NCI-H1105 (cell line): Measurements from ENCODE around the gene MAP2K5.

Source experiments
- DNase-seq: peaks from one replicate; lab custom pipeline; 2025; lab: John Stamatoyannopoulos, UW

MAP2K5 gene

DNA sequence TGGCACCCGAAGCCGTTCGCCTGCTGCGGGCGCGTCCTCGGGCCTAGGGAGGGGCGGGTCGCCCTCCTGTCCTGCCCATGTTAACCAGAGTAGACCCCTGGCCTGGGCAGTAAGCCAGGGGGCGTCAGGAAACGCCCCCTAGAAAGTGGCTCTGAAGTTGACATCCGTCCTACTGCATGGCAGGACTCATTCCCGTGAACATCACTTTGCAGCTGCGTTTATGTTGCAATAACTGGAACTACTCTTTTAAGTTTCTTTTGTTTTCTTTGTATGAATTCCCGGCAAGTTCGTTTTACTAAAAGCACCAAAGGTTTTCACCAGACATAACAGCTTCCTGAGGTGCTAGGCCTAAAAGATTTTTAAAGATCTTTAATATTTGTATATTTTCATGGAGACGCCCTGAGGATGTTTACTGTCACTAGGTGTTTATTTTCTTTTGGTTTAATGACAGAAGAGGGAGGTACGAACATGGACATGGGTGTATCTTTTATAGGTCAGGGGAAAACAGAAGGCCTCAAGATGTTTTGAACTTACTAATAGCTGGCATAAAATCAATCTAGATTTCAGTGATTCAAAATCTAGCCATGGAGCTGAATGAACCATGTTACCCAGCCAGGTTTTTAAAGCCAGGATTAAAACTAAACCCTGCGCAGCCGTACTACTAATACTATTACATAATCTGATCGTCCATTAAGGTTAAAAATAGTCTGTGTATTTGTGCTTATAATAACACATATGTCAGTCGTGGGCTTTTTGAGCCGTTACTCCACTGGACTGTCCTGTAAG lies 20.5 kb upstream of the MAP2K5 start:
- DNase-seq: no peak

DNA sequence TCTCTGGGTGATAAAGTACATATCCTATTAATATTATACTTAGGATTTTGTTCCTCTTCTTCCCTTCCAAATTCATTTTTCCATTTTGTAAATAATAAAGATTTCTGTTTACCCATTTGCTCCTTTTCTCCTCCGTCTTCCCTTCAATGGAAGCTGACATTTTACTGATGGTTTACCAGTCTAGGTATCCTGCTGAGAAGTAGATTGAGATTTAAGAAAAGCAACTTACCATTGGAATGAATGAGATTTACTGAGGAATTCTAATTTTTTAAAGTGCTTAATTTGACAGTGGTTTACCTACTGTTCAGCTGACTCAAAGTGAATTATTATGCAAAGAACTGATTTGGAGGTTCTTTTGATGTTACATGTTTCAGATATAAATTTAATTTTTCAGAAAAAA lies 19.2 kb upstream of the MAP2K5 start:
- DNase-seq: no peak

DNA sequence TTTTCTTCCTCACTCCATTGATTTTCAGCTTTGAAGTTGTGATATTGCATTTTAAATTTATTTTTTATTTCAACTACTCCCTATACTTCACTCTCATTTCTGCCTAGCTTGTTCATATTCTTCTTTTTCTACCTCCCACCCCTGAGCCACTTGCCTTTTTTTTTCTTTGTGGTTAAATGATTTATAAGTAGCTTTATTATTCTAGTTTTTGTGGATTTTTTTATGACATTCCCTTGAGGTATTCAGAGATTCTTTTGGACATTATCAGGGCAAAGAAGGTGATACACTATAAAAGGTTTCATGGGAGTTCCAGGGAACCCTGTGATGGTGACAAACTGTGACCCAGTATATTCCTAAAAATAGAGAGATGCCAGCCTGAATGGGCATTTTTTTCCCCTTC lies 18.3 kb upstream of the MAP2K5 start:
- DNase-seq: no peak

DNA sequence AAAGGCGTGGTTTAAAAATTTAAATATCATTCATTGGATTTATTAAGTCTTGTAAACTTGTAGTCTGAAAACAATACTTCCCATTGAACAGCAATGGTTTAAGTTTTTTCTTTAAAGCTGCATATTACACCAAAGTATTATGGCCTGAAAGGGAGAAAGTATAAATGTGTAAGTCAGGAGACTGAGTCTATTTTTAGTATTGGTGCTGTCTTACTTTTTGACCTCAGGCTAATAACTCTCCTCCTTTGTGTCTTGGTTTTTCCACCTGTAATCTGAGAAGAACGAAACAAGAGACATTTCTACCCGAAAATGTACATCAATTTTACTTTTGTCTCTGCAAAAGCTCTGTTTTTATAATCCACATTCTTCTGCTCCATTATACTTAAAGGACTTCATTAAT lies 14.0 kb upstream of the MAP2K5 start:
- DNase-seq: no peak

DNA sequence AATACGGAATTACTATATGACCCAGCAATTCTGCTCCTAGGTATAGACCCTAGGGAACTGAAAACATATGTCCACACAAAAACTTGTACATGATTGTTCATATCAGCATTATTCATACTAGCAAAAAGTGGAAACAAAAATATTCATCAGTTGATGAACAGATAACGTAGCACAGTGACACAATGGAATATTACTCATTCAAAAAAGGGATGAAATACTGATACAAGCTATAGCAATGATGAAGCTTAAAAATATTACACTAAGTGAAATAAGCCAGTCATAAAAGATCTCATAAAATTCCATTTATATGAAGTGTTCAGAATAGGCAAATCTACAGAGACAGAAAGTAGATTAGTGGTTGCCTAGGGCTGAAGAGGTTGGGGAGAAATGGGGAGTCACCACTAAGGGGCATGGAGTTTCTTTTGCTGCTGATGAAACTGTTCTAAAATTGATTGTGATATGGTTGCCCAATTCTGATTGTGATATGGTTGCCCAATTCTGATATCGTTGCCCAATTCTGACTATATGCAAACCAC lies 11.1 kb upstream of the MAP2K5 start:
- no peak for DNase-seq

DNA sequence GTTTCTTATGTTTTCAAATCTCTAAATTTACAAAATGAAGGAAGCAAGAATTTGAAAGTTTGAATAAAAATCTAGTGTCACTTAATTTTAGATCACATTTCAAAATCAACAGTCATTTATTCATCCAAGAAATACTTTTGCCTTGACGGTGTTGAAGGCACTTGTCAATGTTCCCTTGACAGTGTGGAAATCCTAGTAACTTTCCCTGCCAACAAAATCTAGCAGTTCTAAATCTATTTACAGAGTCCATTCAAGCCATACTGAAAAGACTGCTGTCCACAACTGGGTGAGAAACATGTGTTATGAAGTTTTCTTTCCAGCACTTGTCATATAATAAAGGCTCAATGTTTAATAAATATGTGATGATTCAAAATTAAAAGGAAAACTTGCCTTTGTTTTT lies 8.6 kb upstream of the MAP2K5 start:
- DNase-seq: no peak

DNA sequence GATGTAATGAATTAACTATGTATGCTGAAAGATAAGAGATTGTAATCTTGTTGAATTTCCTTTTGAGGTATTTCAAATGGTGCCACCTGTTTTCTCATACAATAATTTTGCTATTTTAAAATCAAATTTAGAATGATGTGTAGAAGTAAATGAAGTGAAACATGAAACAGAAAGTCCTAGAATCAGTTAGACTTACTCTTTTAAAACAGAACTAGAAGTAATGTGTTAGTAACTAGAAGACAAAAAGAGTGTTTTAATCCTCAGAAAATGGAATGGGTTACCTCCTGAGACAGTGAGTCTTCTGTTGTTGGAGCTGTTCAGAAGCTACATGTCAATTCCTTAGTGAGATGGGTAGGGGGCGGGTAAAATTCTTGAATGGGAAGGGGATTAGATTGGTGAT lies 8.1 kb upstream of the MAP2K5 start:
- DNase-seq: no peak

DNA sequence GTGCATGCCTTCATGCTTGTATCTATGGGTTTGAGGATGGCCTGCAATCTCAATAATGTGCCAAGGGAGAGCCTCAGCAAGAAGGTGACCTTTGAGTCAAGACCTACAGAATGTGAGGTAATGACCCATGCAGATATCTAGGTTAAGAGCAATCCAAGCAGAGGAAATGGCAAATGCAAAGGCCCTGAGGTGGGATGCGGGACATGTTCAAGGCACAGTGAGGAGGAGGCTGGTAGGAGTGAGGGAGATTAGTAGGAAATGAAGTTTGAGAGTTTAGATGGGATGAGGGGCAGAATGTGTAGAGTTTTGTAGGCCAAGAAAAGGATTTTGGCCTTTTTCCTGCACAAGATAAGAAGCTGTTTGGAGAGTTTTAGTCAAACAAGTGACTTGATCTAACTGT lies 4.7 kb upstream of the MAP2K5 start:
- DNase-seq: no peak

DNA sequence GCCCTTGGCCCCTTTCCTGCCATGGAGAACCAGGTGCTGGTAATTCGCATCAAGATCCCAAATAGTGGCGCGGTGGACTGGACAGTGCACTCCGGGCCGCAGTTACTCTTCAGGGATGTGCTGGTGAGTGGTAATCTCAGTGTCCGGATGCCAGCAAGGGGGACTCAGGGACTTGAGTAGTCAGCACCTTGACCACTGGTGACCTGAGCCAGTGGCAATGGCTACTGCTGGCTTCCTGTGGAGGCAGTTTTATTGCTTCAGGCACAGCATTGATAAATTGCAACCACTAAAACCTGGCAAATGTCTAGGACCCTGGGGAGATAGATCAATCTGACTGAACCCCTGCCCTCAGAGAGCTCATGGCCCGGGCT lies 830 bp downstream of the MAP2K5 start:
- DNase-seq: no peak

DNA sequence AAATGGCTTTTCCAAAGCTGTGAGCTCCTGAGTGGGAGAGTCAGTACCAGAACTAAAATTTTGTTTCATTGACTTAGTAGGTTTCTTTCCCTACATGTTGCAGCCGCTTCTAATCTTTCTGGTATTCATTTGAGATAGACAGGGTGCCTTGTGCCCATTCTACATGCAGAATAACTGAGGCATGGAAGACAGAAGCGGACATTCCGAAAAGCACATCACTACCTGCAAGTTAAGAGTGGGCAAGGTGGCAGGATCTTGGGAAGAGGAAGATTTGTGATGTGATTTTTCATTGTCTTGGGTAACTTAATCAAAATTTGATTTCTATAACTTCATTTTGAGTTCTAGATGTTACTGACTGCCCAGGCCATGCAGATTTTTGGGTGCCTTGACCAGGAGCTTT lies 2.0 kb downstream of the MAP2K5 start:
- no peak for DNase-seq

DNA sequence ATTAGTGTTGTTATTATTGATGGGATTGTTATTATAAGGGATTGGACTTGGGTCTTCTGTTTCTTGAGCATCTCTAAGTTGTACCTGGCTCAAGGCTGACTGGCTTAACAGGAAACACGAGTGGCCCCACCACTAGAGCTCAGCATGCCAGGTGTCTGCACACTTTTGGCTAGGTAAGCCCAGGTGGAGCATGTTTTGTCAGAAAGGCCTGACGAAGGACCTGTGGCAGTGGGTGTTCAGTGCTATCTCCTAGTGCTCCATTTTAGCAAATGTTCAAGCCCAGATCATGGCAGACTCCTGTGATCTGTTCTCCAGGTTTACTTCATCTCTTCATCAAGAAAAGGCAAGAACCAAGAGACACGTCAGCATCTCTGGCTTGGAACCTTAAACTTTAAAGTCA lies 3.4 kb downstream of the MAP2K5 start:
- DNase-seq: no peak

DNA sequence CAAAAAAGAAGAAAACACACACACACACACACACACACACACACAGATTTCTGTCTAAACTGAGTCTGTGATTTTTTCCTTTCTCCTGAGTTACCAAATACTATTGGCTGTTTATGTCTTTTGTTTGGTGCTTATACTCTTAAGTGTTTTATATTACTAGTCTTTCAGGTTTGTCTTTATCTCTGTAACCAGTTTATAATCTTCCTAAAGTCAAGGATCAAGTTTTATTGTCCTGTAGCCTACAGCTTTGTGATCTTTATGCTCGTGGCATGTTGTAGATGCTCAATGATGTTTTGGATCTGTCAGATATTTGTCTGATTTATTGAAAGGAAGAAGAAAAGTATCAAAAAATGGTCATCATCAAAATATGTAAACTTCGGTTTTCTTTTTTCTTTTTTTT lies 4.6 kb downstream of the MAP2K5 start:
- no peak for DNase-seq

DNA sequence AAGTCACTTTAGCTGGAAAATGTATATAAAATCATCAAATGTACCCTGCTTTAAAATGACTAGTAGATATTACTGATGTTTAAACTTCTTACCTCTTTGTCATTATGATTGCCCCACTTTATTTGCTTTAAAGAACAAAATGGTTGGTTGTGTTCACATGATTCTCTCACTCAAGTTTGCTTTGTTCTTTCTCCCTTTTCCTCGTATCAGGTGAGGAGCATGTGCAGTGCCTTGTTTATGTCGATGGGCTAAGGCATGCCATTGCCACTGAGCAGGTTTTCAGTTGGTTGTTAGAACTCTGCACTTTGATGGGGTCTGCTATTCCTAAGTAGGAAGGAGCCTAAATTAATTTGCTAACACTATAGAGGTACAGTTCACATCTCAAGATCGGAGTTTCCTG lies 5.3 kb downstream of the MAP2K5 start:
- DNase-seq: no peak

DNA sequence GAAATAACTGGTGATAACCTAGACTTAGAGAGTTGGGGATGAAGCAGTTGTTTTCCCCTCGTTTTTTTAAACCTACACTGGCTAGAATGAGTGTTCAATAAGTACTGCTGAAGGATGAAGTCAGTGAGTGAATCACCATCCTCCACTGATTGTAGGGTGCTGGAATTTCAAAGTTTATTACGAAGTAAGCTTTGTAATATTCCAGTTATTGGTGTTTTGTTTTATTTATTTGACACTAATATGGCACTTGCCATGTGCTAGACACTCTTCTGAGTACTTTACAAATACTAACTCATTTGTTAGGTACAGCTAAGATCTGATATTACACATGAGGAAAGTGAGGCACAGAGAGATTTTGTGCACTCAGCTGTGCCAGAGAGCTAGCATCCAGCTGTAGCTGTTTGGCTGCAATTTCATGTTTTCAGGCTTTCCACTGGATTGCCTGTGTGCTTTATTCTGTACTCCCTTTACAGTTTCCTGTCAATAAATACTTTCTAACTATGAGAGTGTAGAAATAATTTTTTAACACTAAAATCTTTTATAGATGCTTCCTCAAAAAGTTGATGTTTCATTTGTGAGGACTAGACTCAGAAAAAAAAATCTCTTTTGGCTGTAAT lies 5.8 kb downstream of the MAP2K5 start:
- DNase-seq: no peak

DNA sequence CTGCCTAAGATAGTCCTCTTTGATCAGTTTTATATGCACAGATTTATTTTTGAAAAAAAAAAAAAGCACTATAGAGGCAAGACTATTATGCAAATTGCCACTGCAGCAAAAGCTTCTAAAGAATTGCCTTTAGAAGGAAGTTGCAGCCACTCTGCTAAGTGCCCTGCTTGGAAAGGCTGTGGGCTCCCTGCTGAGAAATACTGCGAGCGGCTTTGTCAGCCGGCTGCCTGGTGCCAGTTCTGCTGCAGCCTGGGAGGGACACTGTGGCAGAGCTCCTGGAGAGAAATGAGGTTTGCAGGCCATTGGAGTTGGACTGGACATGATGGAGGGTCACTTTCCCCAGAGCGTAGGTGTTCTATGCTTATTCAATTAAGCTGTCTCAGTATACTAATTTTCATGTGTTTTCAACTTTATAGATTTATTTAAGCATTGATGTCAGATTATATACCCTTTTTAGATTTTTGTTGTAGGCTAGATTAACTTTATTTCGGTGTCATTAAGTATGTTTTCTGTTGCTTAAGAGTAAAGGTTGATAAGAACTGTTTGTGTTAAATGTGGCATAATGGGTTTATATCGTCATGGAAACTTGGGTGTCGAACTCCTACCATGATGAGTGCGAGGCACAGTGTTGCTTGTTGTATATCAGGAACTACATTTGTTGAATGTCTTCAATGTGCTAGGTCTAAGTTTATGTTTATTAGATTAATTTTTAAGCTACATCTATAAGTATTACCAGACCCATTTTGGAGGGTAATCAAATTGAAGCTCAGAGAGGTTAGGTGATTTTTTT lies 6.6 kb downstream of the MAP2K5 start:
- peak; percentile 13 for DNase-seq

DNA sequence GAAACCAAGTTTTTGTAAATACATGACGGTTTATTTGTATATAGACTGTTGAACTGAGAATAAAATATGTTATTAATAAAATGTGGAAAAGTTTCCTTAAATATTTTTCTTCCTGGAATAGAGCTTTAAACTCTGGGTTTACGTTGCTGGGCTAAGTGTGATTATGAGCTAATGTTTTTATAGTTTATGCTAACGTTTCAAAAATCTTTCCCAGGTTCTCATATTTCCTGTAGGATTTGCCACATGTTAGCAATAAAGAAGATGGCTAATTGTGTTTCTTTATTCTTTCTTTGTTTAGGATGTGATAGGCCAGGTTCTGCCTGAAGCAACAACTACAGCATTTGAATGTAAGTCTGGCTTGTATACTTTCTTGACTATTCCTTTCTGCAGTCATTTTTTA lies 7.2 kb downstream of the MAP2K5 start:
- no peak for DNase-seq

DNA sequence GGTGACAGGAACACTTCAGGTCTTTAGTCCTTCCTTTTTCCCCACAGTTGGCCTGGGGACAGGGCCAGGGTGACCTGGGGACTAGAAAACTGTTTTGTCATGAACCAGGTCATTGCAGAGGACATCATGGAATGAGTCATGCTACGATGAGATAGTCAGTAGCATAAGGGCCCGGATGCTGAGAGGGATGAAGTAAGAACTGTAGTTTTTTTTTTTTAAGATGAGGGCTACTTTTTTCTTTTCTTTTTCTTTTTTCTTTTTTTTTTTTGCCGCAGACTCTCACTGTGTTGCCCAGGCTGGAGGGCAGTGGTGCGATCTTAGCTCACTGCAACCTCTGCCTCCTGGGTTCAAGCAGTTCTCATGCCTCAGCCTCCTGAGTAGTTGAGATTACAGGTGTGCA lies 8.0 kb downstream of the MAP2K5 start:
- DNase-seq: no peak

DNA sequence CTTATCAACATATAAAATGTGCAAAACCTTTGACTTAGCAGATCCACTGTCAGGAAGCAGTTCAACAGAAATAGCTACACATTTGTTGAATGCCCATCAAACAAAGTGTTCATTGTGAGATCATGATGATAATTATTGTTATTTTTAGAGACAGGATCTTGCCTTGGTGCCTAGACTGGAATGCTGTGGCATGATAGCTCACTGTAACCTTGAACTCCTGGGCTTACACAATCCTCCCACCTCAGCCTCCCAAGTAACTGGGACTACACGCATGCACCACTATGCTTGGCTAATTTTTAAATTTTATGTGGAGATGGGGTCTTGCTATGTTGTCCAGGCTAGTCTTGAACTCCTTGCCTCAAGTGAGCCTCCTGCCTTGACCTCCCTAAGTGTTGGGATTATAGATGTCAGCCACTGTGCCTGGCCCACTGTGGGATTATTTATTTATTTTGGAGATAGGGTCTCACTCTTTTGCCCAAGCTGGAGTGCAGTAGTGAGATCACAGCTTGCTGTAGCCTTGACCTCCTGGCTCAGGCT lies 8.8 kb downstream of the MAP2K5 start:
- DNase-seq: no peak

DNA sequence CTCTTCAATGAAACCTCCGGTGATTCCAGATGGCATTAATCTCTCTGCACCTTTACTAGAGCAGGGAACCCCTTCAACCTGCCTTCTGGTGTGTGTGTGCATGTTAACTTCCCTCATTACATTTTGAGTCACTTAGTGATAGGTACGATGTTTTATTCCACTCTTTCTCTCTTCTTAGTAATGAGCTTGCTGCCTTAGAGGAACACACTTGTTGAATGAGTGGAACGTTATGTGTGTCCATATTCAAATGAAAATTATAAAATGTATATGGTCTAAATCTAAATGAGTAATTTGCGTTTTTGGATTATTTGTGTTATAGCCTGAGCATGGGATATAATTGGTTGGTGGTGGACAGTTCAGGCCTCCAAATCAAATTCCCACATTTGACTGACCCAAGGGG lies 12.1 kb downstream of the MAP2K5 start:
- DNase-seq: no peak

DNA sequence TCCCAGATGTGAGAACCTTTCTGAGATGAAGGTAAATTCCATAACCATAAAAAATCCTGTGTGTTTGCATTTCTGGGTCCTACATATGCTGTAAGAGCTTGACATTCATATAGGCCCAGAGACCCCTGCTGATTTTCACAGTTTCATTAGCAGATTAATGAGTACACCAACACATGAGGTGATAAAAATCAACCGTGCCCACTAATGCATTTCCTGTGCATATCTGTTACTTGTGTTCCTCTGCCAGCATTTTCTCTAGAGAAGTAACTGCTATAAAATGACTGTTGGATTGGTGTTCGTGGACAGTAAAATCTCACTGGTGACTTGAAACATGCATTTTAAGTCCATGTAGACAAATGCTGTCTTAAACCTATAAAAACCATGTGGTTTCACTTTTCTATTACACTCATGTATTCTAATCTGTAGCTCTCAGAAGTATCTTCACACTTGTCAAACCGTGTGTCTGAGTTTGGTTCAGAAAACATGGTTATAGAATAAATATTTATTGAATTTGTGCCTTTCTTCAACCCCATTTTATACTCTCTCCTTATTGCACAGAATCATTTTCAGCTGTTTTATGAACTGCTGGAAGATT lies 14.6 kb downstream of the MAP2K5 start:
- DNase-seq: no peak

DNA sequence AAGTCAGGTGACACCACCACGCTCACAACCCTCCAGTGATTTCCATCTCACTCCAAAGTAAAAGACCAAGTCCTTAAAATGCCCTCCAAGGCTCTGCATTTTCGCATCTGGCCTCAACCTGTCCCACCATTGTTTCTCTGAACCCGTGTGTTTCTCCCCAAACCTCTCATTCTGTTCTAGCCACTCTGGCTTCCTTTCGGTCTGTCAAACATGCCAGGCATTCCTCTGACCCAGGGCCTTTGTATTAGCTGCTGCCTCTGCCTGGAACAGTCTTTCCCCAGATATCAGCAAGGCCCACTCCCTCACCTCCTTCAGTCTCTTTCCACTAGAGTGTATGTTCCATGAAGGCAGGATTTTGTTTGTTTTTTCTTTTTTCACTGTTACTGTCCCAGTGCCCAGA lies 16.0 kb downstream of the MAP2K5 start:
- no peak for DNase-seq

DNA sequence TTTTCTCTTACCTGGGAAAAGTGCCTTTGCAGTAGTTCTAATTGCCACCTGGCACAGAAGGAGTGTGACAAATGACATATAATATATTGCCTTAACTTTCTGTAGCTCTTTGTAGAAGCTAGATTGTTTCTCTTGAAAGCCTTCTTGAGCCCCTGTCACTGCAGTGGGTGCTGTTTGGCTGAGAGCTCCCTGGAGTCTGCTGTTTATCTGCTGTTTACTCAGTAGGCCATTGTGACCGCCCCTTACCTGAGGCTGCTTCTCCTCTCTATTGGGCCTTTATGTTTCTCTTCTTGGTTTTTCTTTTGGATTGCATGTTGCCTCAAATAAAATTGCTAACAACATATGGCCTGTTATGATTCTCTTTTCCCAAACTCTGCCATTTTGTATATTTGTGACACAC lies 16.7 kb downstream of the MAP2K5 start:
- no peak for DNase-seq
